Stimulated activated CD8-positive, alpha-beta memory T cell treated with anti-CD3 and anti-CD28 coated beads, Interleukin-12 subunit alpha, Interleukin-12 subunit beta, amount 100 ng/mL, for 24 hours (primary cell): ENCODE results near the gene RTL10.

Experiments used
- DNase-seq: peaks from one replicate; pipeline ENCODE4 v3.0.0-alpha.2; 2020; ENCODE audit errors: extremely low read depth

The RTL10 gene

DNA sequence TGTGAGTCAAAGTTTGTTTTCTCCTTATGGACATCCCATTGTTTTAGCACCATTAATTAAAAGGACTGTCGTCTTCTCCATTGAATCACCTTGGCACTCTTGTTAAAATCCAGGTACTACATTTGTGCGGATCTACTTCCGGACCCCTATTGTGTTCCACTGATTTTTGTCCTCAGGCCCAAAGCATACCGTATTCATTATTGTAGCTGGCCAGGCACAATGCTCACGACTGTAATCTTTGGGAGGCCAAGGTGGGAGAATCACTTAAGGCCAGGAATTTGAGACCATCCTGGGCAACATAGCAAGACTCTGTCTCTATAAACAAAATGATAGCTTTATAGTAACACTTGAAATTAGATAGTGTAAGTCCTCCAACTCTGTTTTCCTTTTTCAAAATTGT is 8.9 kb upstream of the RTL10 start:
- no peak for DNase-seq

DNA sequence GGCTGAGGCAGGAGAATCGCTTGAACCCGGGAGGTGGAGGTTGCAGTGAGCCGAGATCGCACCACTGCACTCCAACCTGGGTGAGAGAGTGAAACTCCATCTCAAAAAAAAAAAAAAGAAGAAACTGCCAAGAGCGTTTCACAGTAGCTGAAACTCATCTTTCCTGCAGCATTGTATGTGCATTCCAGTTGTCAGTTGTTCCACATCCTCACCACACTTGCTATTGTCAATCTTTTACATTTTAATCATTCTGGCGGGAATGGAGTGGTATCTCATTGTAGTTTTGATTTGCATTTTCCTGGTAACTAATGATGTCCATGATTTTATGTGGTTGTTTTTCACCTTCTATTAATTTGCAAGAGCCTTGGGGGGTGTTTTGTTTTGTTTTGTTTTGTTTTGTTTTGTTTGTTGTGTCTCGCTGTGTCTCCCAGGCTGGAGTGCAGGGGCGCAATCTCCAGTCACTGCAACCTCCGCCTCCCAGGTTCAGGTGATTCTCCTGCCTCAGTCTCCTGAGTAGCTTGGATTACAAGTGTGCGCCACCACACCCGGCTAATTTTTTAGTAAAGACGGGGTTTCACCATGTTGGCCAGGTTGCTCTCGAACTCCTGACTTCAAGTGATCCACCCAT is 8.1 kb upstream of the RTL10 start:
- no peak for DNase-seq

DNA sequence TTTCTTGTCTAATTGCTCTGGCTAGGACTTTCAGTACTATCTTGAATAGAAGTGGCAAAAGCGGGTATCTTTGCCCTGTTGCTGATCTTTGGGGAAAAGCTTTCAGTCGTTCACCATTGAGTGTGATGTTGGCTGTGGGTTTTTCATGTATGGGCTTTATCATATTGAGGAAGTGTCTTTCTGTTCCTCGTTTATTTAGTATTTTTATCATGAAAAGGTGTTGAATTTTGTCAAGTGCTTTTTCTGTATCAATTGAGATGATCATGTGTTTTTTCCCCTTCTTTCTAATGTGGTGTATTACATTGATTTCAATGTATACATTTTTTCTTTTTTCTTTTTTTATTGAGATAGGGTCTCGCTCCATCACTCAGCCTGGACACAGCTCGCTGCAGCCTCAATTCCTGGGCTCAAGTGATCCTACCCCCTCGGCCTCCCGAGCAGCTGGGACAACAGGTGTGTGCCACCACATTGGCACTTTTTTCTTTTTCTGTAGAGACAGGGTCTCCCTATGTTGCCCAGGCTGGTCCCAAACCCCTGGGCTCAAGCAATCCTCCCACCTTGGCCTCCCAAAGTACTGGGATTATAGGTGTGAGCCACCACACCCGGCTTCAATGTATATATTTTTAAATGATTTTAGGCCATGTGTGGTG is 5.3 kb upstream of the RTL10 start:
- DNase-seq: no peak

DNA sequence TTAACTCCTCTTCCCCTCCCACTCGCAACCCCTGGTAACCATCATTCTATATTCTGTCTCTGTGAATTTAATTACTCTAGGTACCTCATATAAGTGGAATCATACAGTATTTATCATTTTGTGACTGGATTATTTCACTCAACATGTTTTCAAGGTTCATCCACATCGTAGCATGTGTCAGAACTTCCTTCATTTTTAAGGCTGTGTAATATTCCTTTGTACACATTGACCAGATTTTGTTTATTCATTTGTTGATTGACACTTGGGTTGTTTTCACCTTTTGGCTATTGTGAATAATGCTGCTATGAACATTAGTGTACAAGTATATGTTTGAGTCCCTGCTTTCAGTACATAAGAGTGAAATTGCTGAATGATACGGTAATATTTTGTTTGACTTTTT is 2.7 kb upstream of the RTL10 start:
- DNase-seq: no peak

DNA sequence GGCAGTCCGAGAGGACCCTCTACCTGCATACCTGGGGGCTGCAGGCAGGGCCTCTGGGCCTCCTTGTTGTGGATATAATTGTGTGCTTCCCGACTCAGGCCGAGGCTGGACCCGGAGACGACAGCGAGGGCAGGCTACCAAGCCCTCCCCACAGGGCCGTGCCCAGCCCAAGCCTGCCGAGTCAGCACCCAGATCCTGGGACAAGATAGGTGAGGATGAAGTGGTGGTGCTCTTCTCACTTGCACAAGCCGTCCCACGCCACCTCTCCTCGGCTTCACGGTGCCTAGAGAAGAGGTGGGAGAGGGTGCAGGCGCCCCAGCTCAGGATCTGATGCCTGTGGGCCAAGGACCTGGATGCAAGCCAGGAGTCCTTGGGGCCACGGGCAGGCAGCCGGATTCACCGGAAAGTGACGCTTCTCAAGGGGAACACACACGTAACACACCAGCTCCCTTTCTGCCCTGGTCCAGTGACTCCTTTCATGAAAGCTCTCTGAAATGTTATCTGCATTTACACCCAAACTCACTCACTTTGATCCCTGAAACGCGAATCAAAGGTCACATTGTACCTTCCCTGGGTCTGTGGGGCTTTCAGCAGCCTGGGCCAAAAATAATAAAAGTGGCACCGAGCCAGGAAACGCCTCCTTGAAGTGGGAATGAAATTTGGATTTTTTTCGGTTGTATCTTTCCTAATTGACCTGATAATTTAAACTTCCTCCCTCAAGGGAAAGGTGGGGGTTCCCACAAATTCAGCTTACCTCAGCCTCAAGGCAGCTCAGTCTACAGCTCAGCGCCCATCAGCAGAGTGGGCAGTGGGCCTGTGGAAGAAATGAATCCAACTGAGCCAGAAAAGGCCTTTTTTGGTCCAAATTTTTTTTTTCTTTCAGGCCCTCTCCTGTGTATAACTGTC is 1.1 kb upstream of the RTL10 start:
- DNase-seq: peak; percentile 24

DNA sequence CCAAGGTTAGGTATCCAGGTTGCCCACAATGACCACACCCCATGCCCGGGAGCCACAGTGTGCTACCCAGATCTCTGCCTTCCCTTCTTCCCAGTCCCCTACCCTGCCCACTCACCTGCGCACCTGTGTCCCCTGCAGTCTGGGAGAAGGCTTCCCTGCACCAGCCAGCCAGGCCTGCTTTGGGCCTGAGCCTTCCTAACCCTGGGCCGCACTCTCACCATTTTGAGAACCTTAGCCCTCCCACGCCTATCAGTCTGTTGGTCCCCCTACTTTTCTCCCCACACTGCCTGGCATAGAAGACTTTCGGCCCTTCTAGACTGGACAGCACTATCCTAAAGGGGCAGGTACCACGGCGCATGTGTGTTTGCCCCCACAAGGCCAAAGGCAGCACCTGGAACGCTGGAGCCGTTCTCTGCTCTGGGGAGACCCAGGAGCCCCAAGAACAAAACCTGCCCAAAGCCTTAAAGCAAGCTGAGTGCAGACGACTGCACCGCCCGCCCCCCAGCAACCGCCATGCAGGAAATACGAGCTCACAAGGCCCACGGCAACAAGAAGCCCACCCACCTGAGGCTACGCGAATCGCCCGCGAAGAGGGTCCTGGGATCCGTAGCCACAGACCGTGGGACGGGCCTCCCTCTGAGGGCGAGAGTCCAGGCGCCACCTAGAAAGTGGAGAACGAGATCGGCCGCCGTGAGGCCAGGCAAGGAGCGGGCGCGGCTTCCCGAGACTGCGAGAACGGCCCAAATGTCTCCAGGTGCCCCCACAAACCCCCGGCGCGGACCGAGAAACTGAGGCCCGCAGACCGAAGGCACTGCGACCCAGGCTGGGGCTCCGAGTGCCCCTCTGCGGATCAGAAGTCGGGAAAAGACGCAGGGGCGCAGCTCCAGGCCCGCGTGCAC is 546 bp downstream of the RTL10 start:
- DNase-seq: no peak

DNA sequence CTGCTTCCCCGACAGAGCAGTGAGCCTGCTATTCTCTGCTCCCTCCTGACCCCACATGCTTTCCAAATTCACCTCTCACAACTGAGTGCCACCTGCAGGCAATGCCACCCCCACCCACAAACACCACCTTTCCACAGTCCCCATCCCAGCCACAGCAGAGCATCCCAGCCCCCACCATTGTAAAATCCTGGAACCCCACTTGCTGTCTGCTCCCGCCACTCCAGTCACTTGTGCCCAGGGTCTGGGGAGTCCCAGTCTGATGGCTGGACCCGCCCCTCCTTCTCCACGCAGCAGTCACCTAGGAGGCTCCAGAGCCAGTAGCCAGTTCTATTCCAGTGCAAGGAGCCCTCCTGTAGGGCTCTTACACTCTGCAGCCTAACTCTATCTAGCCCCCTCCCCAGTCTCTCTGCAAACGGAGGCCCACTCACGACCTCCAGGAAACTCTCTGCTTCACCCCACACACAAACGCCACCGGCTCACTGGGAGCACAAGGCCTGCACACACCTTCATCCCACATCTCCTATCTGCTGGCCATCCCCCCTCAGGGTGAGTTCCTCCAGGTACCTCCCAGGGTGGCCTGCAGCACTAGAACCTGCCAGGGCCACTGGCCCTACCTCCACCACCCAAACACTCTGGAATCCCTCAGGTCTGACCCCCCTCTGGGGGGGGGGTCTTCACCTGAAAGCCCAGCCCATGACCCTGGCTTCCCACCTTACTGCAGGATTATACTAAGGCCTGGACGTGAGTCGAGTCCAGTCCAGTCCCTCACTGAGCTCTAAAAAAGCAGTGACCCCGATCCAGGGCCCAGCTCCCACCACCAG is 1.4 kb downstream of the RTL10 start:
- no peak for DNase-seq

DNA sequence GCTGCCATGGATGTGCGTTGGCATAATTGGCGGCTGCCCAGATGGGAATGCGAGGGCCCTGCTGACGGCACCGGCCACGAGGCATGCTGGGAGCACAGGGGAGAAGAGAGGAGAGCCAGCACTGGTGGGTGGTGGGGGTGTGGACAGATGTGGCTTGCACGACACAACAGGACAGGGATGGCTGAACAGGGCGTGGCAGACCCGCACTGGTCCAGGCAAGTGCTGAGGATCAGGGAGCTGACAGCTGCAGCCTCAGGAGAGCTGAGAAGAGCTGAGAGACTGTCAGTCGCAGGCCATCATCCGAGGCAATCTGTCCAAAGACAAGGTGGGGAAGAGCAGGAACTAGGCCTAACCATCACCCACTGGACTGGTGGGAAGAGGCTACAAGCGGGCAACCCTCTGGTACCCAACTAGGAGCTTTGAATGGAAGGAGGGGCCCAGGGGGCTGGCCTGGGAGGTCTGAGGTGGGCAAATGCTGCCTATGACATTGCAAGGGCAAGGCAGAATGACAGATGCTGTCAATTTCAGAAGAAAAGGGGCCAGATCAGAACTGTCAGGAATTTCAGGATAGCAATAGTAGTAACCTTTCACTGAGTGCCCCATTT is 2.4 kb downstream of the RTL10 start:
- DNase-seq: no peak

DNA sequence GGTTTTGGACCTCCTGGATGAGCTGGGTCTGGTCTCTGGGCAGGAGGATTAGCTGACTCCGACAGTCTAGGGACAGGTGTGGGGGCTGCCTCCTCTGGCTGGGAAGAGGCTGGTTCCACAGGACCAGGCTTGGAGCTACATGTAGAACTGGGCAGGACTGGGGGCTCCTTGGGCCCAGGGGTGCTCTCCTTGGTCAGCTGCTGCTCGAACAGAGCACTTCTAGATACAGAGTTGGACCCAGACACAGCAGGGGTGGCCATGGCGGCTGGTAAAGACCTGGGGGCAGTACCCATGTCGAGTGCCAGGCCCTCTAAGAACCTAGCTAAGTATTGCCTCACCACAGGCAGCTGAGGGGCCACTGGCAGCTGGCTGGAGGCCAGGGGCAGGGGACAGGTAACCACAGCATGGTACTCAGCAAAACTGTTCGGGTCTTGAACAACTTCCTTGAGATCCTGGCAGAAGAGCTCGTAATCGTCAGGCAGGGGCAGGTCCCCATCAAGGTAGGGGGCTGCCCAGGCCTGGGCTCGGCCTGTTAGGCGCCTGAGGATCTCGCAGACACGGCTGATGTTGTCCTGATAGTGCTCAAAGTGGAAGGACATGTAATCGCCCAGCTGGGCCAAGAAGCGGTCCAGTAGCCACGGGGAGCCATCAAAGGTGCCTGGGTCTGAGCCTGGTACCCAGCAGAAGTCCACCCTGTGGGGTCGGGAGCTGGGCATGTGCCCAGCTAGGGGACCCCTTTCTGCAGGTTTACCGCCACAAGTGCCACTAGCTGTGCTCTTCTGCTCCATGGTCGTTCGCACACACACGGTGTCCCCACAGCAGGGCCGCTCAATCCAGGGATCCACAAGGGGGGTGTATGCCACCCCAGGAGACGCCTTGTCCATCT is 3.1 kb downstream of the RTL10 start:
- no peak for DNase-seq

DNA sequence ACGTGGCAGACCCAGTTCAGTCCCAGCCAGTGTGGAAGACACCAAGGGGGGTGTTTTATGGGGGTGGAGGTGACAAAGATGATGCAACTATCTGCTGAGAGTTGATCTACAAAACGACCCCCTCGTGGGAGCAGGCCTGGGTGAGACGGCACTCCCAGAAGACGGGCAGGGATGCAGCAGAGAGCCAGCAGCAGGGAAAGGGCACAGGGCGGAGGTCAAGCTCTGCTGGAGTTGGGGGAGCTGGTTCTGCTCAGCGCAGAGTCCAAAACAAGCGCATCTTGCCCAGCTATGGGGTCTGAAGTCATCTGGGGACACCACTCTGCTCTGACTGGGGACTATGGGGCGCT is 3.9 kb downstream of the RTL10 start:
- no peak for DNase-seq

DNA sequence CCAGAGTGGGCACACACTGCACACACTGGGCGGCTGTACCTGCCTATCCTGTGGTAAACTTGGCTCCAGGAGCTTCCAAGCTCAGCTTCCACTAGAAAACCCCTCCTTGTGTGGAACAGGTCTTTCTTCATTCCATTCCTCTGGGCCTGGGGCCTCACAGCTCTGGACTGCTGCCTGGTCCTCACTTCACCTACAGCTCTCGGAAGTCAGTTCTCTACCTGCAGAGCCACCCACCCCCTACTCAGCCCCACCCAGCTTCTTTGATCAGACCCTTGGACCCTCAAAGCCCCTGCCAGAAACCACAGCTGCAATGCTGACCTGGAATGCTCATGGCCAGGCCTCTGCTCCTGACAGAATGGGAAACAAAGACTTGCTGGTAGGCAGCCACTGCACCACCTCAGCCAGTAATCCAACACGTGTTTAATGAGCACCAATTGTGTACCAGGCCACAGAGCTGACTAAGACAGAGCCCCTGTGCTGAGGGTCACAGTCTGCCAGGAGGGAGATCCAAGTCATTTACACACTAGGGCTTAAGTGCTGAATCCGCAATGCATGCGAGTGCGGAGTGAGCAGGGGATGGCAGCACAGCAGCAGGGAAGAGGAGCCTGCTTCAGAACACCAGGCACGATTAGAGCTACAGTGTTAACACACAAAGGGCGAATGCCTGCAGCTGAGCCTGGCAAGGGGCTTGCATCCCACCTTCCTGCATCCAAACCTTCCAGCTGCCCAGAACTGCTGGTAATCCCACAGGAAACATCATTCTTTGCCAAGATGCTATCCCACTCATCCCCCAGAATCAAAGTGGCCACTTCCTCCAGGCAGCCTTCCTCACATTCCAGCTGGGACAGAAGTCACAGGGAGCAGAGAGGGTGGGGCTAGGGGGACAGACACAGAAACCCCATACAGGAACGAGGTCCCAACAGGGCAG is 4.6 kb downstream of the RTL10 start:
- DNase-seq: no peak

DNA sequence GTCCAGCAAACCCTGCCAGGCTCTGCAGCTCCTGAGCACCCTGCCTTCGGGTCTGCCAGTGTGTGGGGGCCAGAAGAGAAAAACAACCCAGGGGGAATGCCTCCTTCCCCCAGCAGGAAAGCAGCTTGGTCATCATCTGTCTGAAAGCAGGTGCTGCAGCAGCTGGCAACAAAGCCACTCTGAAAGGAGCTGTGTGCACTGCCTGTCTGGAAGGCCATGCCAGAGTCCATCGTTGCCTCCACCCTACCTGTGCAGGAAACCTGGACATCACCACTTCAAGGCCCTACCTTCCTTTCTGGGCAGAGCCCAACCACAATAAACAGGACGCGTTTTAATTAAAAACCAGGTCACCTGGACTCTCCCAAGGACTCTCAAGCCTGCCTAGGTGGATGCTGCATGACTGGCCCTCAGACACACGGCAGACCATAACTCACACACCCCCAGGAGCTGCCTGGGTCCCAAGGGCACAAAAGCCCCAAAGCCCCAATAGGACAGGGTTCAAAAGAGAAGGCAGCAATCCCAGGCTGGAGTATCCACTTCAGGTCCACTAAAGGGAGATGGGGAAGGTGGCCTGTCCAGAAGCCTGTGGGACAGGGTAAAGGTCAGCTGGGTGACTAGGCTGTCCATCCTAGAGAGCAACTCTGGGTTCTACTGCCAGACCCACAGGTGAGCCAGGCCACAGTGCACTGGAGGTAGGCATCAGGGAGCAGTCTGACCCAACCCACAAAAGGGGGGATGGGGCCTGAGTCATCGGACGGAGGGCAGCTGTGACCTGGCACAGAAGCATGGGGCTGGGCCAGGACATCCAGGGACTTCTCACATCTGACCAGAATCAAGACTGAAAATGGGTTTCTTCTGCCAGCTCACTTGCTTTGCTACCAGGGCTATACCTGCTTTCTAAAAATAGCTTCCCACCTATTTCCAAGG is 6.1 kb downstream of the RTL10 start:
- no peak for DNase-seq

DNA sequence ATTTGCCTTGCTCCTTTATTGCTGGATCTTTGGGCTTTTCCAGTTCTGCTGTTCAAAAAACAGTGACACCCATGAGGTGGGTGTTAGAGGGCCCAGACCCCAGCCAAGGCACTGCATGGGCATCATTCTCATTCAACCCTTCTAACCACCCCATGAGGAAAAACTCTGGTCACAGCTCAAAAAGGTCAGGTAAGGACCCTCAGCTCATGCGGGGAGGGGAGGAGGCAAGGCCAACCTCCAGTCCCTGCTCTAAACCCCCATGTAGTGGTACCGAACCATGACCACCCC is 7.4 kb downstream of the RTL10 start:
- DNase-seq: no peak

DNA sequence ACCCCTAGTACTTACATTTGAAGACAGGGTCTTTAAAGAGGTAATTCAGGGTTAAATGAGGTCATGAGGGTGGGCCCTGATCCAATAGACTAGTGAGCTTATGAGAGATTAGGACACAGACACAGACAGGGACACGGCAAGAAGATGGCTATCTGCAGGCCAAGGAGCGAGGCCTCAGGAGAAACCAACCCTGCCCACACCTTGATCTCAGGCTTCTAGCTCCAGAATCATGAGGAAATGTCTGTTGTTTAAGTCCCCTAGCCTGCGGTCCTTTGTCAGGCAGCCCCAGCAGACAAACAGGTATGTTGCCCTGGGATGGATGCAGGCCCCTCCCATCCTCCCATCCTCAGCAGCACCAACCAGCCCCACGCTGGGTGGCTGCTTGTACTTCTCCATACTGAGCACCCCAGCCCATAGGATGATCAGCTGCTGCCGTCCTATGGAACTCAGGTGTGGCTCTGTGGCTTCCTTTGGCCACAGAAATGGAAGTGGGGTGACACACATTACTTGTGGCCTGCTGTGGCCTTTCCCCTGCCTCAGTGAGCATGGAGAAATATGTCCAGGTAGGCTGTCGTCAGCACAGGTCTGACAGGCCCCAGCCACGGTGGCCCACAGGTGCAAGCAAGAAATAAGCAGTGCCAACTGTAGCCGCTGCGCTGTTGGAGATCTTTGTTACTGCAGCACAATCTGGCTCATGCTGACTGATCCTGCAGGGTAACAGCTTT is 7.9 kb downstream of the RTL10 start:
- DNase-seq: no peak

DNA sequence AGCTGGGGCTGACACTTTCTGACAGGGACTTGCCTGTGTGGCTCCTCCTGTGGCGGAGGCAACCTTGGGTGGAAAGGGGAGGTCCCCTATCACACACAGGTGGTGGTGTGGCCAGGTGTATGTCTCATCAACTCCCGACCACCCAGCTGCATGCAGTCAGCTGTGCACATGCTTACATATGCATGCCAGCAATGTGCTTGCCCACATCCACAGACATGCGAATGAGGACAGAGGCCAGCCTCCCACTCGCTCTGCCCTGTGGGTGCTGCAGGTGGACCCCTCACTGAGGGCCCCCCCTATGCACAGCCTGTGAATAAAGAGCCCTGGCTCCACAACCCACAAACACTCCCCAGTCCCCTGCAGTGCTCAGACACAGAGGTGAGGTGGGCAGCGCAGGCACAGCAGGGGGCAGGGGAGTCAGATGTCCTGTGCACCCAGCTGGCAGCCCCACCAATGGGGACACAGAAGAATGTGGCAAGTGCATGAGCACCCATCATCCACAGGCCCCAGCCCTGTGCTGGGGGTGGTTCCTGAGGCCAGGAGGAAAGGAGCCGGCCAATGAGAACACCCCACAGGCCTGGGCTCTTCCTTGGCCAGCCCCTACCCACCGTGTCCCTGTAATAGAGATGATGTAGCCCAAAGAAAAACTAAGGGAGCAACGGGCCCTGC is 9.5 kb downstream of the RTL10 start:
- DNase-seq: no peak

DNA sequence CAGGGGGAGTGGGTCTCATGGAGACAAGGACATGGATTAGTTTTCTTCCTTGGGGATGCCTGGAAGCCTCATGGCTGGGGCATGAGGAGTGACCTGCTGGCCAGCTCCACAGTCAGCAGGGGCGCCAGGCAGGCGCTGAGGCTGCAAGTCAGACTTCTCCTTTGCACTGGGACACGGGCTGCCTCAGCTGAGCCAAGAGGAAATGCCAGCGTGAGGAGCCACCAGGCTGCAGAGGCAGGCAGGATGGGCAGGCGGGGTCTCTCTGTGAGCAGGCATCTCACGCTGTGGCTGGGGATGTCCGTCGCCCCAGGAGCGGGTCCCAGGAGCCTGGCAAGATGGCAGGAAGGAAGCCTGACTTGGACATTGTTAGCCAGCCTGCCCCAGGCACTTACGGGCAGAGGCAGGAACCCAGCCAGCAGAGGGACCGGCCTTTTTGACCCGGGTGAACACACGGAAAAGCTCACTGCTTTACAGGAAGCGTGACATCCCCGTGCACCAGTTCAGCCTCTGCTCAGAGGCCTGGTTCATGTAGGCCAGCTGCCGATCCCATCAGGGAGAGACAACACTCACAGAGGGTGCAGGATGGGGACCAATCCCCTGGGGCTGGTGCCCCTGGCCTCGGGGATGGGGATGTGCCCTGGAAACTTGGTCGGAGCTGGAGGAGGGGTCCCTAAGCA is 10.2 kb downstream of the RTL10 start:
- no peak for DNase-seq
